Neuronal stem cell (in vitro differentiated cells): ENCODE data around the gene SARS1.
A peak's percentile ranks its signal among the peaks of the same experiment; 100 is the strongest.

Source experiments
- DNase-seq: peaks from one replicate; pipeline ENCODE4 v3.0.0-alpha.2; 2013; ENCODE audit warnings: low spot score
- H2AFZ ChIP-seq: one replicate; pipeline ENCODE4 v1.6.1; 2013; ENCODE audit warnings: mild to moderate bottlenecking, low read length, inconsistent platforms
- H2AK5ac ChIP-seq: 2 replicates; pipeline ENCODE4 v1.6.1; 2013; ENCODE audit warnings: low read depth, mild to moderate bottlenecking, inconsistent platforms, low read length, moderate library complexity, mixed read lengths
- H2BK120ac ChIP-seq: 2 replicates; pipeline ENCODE4 v1.6.1; 2013; ENCODE audit warnings: low read depth, mild to moderate bottlenecking, inconsistent platforms, low read length, moderate library complexity, mixed read lengths
- H2BK12ac ChIP-seq: one replicate; pipeline ENCODE4 v1.6.1; 2013; ENCODE audit warnings: low read length, inconsistent platforms
- H2BK15ac ChIP-seq: 2 replicates; pipeline ENCODE4 v1.6.1; 2013; ENCODE audit warnings: mild to moderate bottlenecking, low read length, inconsistent platforms, mixed read lengths
- H2BK5ac ChIP-seq: one replicate; pipeline ENCODE4 v1.6.1; 2013; ENCODE audit warnings: inconsistent platforms, mild to moderate bottlenecking, low read length, moderate library complexity
- H3K14ac ChIP-seq: one replicate; pipeline ENCODE4 v1.6.1; 2013; ENCODE audit warnings: low read length, inconsistent platforms
- H3K18ac ChIP-seq: 2 replicates; pipeline ENCODE4 v1.6.1; 2013; ENCODE audit warnings: low read length, inconsistent platforms
- H3K23ac ChIP-seq: 2 replicates; pipeline ENCODE4 v1.6.1; 2013; ENCODE audit warnings: low read depth, mild to moderate bottlenecking, mixed read lengths, low read length, inconsistent platforms; ENCODE audit not compliant: poor library complexity
- H3K27ac ChIP-seq: replicated peaks from 3 replicates; pipeline ENCODE4 v1.5.1; 2013; ENCODE audit warnings: low read length, inconsistent platforms
- H3K27me3 ChIP-seq, 3 experiments: 2 replicates each; pipeline ENCODE4 v1.6.1; 2013; ENCODE audit warnings: low read length in 3 of 3, mild to moderate bottlenecking in 2 of 3, inconsistent platforms in 1 of 3, low read depth in 1 of 3, mixed read lengths in 1 of 3, moderate library complexity in 1 of 3; ENCODE audit not compliant: control insufficient read depth in 3 of 3, insufficient read depth in 3 of 3
- H3K36me3 ChIP-seq, 2 donors: replicated peaks in 1 of 2; 2 replicates each; pipeline ENCODE4 v1.6.1; 2013; ENCODE audit warnings: low read length in 2 of 2; ENCODE audit not compliant: control insufficient read depth in 2 of 2, insufficient read depth in 2 of 2
- H3K4ac ChIP-seq: 2 replicates; pipeline ENCODE4 v1.6.1; 2013; ENCODE audit warnings: inconsistent platforms, mild to moderate bottlenecking, low read length, moderate library complexity
- H3K4me1 ChIP-seq, 2 donors: 1 replicate in 1 of 2; 2 replicates in 1 of 2; pipeline ENCODE4 v1.6.1; 2013; ENCODE audit warnings: low read length in 2 of 2, low read depth in 1 of 2; ENCODE audit not compliant: control insufficient read depth in 2 of 2, insufficient read depth in 1 of 2
- H3K4me2 ChIP-seq: one replicate; pipeline ENCODE4 v1.6.1; 2013; ENCODE audit warnings: mild to moderate bottlenecking, low read length, inconsistent platforms; ENCODE audit not compliant: insufficient read depth, poor library complexity, severe bottlenecking
- H3K4me3 ChIP-seq, 2 donors: 2 replicates each; pipeline ENCODE4 v1.5.1; 2013; ENCODE audit warnings: low read length in 2 of 2, mild to moderate bottlenecking in 2 of 2, inconsistent platforms in 1 of 2, moderate library complexity in 1 of 2
- H3K79me1 ChIP-seq: one replicate; pipeline ENCODE4 v1.6.1; 2013; ENCODE audit warnings: low read depth, mild to moderate bottlenecking, inconsistent platforms, low read length, moderate library complexity
- H3K9ac ChIP-seq: one replicate; pipeline ENCODE4 v1.6.1; 2013; ENCODE audit warnings: mild to moderate bottlenecking, low read depth, low read length, inconsistent platforms; ENCODE audit not compliant: poor library complexity
- H3K9me3 ChIP-seq, 2 donors: replicated peaks in 1 of 2; 2 replicates each; pipeline versions ENCODE3 to v1.6.1; 2013; ENCODE audit warnings: low read length in 2 of 2, mild to moderate bottlenecking in 2 of 2, inconsistent platforms in 1 of 2, low read depth in 1 of 2, mixed read lengths in 1 of 2, moderate library complexity in 1 of 2; ENCODE audit not compliant: control insufficient read depth in 2 of 2, insufficient read depth in 1 of 2
- H4K8ac ChIP-seq: one replicate; pipeline ENCODE4 v1.6.1; 2013; ENCODE audit warnings: low read depth, mild to moderate bottlenecking, inconsistent platforms, low read length, moderate library complexity
- H4K91ac ChIP-seq: one replicate; pipeline ENCODE4 v1.6.1; 2013; ENCODE audit warnings: low read length, low read depth, mild to moderate bottlenecking, inconsistent platforms; ENCODE audit not compliant: poor library complexity
- WGBS, 2 donors: extraction: QIAGEN DNeasy Blood & Tissue Kit; methylation state at CpG; one replicate each; pipeline ENCODE4 v1.1.7; 2013; ENCODE audit warnings: missing lambda C conversion rate in 2 of 2, mixed read lengths in 1 of 2; ENCODE audit not compliant: insufficient read length in 2 of 2, insufficient replicate concordance in 1 of 2; ENCODE audit errors: extremely low coverage in 2 of 2; 5-methylcytosine and 5-hydroxymethylcytosine counted together

SARS1 gene

DNA sequence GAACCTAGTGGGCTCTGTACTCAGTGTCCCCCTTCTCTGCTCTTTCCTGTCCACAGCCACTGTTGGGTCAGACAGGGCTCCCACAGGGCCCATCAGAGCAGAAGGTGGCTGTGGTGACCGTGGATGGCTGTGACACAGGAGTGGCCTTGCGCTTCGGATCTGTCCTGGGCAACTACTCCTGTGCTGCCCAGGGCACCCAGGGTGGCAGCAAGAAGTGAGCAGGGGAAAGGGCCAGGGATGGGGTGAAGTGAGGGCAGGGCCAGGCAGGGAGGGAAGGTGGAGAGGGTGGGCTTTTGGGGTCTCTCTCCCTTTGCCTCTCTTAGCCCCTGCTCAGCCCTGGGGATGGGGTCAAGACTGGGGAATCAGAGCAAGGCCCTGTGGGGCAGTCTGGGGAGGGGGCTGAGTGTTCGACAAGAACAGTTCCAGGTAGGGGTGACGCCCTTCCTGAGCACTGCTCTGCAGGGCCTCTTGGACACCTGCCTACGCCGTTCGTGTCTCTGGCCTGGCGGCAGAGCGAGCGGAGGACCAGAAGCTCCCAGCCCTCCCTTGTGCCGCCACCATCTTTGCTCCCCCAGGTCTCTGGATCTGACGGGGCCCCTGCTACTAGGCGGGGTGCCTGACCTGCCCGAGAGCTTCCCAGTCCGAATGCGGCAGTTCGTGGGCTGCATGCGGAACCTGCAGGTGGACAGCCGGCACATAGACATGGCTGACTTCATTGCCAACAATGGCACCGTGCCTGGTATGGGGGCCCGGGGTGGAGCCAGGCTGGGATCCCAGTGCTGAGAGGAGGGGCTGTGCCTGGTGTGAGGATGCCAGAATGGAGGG, 48.7 kb downstream of the SARS1 start:
- Histone ChIP-seq H2BK5ac (peak overlapping the region; percentile 80), H4K91ac (peak overlapping the region; percentile 87), H4K8ac (no peak overlapping the region), H3K36me3 (peaks cover 64 to 90% of the 10 kb centered on the region in 2 donors), H3K79me1 (peaks cover 21% of the 10 kb centered on the region), H2BK12ac (peak overlapping the region; percentile 75), H3K23ac (peak overlapping the region; percentile 70), H2AFZ (no peak overlapping the region), H3K4me2 (no peak overlapping the region), H3K9me3 (peaks cover 0 to 2% of the 10 kb centered on the region in 2 donors), H2BK120ac (no peak overlapping the region), H3K4me3 (no peak overlapping the region), H2BK15ac (peak overlapping the region; percentile 74), H3K18ac (peak overlapping the region; percentile 84), H3K4me1 (peaks cover 27 to 35% of the 10 kb centered on the region in 2 donors), H3K27ac (no peak overlapping the region), H3K14ac (no peak overlapping the region), H3K27me3 (no peaks in the 10 kb centered on the region), H3K9ac (peak overlapping the region; percentile 50), H2AK5ac (peak overlapping the region; percentile 94), H3K4ac (no peak overlapping the region)
- no peak for DNase-seq
- no CpG with 5 or more reads among the region's 22 CpGs for WGBS, 2 donors

DNA sequence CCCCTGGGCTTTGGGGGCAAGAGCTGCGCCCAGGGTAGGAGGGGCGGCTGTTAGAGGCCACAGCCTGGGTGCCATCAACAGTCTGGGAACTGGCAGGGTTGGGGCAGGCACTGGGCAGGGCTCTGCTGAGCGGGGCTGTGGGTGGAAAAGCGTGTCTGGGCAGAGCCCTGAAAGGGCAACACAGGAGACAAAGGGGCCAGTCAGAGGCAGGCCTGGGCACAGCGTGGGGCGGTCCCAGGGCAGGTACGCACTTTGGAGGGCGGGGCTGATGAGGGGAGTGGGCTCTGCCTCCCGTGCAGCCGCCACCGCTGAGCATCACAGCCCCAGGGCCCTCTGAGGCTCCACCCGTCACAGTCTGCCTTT, 49.5 kb downstream of the SARS1 start:
- H3K4ac ChIP-seq = peak overlapping the region; percentile 71
- H4K8ac ChIP-seq = peak overlapping the region; percentile 66
- DNase-seq = no peak
- H4K91ac ChIP-seq = no peak overlapping the region
- peaks cover 72 to 90% of the 10 kb centered on the region in 2 donors for H3K36me3 ChIP-seq
- no peak overlapping the region for H3K27ac ChIP-seq
- peak overlapping the region; percentile 94 for H2AK5ac ChIP-seq
- H3K23ac ChIP-seq = peak overlapping the region; percentile 16
- H3K9me3 ChIP-seq = peaks cover 0 to 2% of the 10 kb centered on the region in 2 donors
- peak overlapping the region; percentile 95 for H2BK12ac ChIP-seq
- H2BK5ac ChIP-seq = no peak overlapping the region
- H3K4me1 ChIP-seq = peaks cover 22 to 27% of the 10 kb centered on the region in 2 donors
- no peaks in the 10 kb centered on the region for H3K27me3 ChIP-seq
- H3K4me2 ChIP-seq = no peak overlapping the region
- no peak overlapping the region for H2AFZ ChIP-seq
- H2BK120ac ChIP-seq = peak overlapping the region; percentile 77
- peak overlapping the region; percentile 84 for H3K18ac ChIP-seq
- peak overlapping the region; percentile 74 for H2BK15ac ChIP-seq
- H3K14ac ChIP-seq = no peak overlapping the region
- peak overlapping the region; percentile 63 for H3K9ac ChIP-seq
- H3K4me3 ChIP-seq = no peak overlapping the region
- peaks cover 18% of the 10 kb centered on the region for H3K79me1 ChIP-seq
- no CpG with 5 or more reads among the region's 12 CpGs for WGBS, 2 donors

DNA sequence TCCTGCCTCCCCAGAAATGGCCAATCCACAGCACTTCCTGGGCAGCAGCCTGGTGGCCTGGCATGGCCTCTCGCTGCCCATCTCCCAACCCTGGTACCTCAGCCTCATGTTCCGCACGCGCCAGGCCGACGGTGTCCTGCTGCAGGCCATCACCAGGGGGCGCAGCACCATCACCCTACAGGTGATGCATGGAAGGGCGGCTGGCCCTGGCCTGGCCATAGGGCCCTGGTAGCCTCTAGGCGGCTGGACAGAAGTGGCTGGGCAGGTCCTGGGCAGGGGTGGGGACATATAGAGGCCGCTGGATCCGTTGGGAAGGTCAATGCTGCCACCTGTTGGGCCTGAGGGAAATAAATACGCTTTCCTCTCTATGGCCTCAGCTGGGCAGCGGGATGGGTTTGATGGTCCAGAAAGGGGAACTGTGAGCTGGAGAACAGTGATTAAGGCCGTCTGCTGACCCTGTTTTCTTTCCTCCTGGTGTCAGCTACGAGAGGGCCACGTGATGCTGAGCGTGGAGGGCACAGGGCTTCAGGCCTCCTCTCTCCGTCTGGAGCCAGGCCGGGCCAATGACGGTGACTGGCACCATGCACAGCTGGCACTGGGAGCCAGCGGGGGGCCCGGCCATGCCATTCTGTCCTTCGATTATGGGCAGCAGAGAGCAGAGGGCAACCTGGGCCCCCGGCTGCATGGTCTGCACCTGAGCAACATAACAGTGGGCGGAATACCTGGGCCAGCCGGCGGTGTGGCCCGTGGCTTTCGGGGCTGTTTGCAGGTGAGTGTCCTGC, 50.1 kb downstream of the SARS1 start:
- H3K9ac ChIP-seq = peak overlapping the region; percentile 63
- H2BK120ac ChIP-seq = peak overlapping the region; percentile 77
- WGBS, 2 donors = no CpG with 5 or more reads among the region's 29 CpGs
- peak; percentile 75 for DNase-seq
- H2AK5ac ChIP-seq = peak overlapping the region; percentile 94
- H3K79me1 ChIP-seq = peaks cover 16% of the 10 kb centered on the region
- H4K8ac ChIP-seq = peak overlapping the region; percentile 66
- peak overlapping the region; percentile 74 for H2BK15ac ChIP-seq
- no peak overlapping the region for H3K4me2 ChIP-seq
- peak overlapping the region; percentile 84 for H3K18ac ChIP-seq
- no peak overlapping the region for H2BK5ac ChIP-seq
- peak overlapping the region; percentile 71 for H3K4ac ChIP-seq
- H2BK12ac ChIP-seq = no peak overlapping the region
- H3K14ac ChIP-seq = no peak overlapping the region
- H3K36me3 ChIP-seq = peaks cover 75 to 90% of the 10 kb centered on the region in 2 donors
- H3K27me3 ChIP-seq = no peaks in the 10 kb centered on the region
- no peak overlapping the region for H4K91ac ChIP-seq
- H3K9me3 ChIP-seq = peaks cover 0 to 2% of the 10 kb centered on the region in 2 donors
- no peak overlapping the region for H3K4me3 ChIP-seq
- H2AFZ ChIP-seq = no peak overlapping the region
- H3K27ac ChIP-seq = no peak overlapping the region
- H3K4me1 ChIP-seq = peaks cover 19 to 23% of the 10 kb centered on the region in 2 donors
- H3K23ac ChIP-seq = no peak overlapping the region

DNA sequence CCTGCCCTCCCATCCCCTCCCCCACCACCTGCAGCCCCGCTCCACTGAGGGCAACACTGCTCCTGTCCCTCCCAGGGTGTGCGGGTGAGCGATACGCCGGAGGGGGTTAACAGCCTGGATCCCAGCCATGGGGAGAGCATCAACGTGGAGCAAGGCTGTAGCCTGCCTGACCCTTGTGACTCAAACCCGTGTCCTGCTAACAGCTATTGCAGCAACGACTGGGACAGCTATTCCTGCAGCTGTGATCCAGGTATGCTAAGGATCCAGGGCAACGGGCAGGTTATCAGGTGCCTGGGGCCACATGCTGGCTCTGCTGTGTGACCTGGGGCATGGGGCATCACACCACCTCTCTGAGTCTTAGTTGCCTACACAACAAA, 50.6 kb downstream of the SARS1 start:
- Histone ChIP-seq H3K23ac (peak overlapping the region; percentile 27), H3K27ac (no peak overlapping the region), H2BK5ac (no peak overlapping the region), H3K18ac (no peak overlapping the region), H3K79me1 (peaks cover 16% of the 10 kb centered on the region), H3K27me3 (no peaks in the 10 kb centered on the region), H2BK15ac (no peak overlapping the region), H3K9ac (no peak overlapping the region), H3K14ac (no peak overlapping the region), H3K4me3 (no peak overlapping the region), H3K4me2 (no peak overlapping the region), H2AK5ac (peak overlapping the region; percentile 3), H3K4me1 (peaks cover 13 to 17% of the 10 kb centered on the region in 2 donors), H4K91ac (no peak overlapping the region), H2BK12ac (no peak overlapping the region), H3K36me3 (peaks cover 77 to 90% of the 10 kb centered on the region in 2 donors), H2AFZ (no peak overlapping the region), H2BK120ac (no peak overlapping the region), H4K8ac (no peak overlapping the region), H3K4ac (no peak overlapping the region), H3K9me3 (peaks cover 0 to 2% of the 10 kb centered on the region in 2 donors)
- WGBS, 2 donors = no CpG with 5 or more reads among the region's 9 CpGs
- no peak for DNase-seq
